ENCODE data around the gene MTCL3.
A peak's percentile ranks its signal among the peaks of the same experiment; 100 is the strongest.

MTCL3 gene

DNA sequence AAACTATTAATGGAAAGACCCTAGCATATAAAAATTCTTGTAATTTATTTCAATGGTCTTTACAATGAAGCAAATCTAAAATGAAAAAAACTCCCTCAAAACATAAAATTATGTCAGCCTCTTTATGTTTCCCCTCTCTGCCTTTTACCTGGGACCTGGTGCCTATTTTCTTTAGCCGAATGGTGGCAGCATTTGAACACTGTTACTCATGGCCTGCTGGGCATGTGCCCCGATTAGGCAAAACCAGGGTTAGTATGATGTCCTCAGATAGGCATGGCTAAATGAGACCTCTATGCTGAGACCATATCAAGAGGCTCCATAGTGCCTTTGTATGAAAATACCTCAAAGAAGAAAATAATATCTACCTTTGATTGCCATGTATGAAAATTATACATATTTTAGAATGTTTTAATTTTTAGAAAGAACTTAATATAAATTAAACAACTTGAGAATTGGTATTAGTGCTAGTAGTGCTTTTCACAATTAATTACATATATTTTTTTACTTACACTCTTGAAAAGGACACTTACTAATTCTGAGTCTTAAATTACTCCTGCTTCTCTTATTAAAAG, 35.4 kb upstream of the MTCL3 start:
- in situ Hi-C loops (cut with HindIII; ENCODE audit: low sequenced_read_pairs): no loop called here
- DNase-seq (ENCODE audit: low read depth, low spot score): peak; percentile 34
- TF ChIP-seq, protein P1, sequence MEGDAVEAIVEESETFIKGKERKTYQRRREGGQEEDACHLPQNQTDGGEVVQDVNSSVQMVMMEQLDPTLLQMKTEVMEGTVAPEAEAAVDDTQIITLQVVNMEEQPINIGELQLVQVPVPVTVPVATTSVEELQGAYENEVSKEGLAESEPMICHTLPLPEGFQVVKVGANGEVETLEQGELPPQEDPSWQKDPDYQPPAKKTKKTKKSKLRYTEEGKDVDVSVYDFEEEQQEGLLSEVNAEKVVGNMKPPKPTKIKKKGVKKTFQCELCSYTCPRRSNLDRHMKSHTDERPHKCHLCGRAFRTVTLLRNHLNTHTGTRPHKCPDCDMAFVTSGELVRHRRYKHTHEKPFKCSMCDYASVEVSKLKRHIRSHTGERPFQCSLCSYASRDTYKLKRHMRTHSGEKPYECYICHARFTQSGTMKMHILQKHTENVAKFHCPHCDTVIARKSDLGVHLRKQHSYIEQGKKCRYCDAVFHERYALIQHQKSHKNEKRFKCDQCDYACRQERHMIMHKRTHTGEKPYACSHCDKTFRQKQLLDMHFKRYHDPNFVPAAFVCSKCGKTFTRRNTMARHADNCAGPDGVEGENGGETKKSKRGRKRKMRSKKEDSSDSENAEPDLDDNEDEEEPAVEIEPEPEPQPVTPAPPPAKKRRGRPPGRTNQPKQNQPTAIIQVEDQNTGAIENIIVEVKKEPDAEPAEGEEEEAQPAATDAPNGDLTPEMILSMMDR (IDR thresholded peaks at IDR 0.05; ENCODE audit: low read depth, low read length): peak; percentile 51
- H3K4me3 ChIP-seq (ENCODE audit: low read depth, low read length): no peak overlapping the region

- TF ChIP-seq, protein P1 (IDR thresholded peaks at IDR 0.05; ENCODE audit: low read depth, low read length): no peak
- DNase-seq (ENCODE audit: low read depth, low spot score): peak; percentile 80
- H3K4me3 ChIP-seq (ENCODE audit: low read depth, low read length): no peak overlapping the region
- in situ Hi-C loops (cut with HindIII; ENCODE audit: low sequenced_read_pairs): no loop called here
Measured at GRCh38 chr6:127550403-127550802, 31.3 kb upstream of the MTCL3 start.

- no peak for DNase-seq (ENCODE audit: low read depth, low spot score)
- TF ChIP-seq, protein P1 (IDR thresholded peaks at IDR 0.05; ENCODE audit: low read depth, low read length): peak; percentile 31
- no peak overlapping the region for H3K4me3 ChIP-seq (ENCODE audit: low read depth, low read length)
- in situ Hi-C loops (cut with HindIII; ENCODE audit: low sequenced_read_pairs): no loop called here
Measured at GRCh38 chr6:127547904-127548649, 28.9 kb upstream of the MTCL3 start.

DNA sequence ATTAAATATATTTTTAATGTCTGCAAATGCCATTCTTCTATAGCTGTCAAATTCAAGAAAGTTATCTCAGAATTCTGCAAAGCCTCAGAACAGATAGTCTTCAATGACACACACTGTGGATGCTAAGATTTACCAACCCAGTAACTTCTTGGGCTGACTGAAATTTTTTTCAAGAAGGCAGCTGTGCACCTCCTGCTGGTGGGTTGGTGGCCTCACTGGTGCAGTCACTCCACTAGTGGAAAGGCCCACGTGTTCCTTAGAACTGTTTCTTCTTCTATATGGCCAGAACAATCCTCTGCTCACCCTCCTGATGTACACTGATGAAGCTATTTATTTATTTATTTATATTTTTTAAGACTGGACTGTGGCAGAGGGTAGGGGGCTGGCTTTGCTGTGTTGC, 28.1 kb upstream of the MTCL3 start:
- in situ Hi-C loops (cut with HindIII; ENCODE audit: low sequenced_read_pairs): no loop called here
- DNase-seq (ENCODE audit: low read depth, low spot score): no peak
- H3K4me3 ChIP-seq (ENCODE audit: low read depth, low read length): no peak overlapping the region
- TF ChIP-seq, protein P1 (IDR thresholded peaks at IDR 0.05; ENCODE audit: low read depth, low read length): peak; percentile 38

DNA sequence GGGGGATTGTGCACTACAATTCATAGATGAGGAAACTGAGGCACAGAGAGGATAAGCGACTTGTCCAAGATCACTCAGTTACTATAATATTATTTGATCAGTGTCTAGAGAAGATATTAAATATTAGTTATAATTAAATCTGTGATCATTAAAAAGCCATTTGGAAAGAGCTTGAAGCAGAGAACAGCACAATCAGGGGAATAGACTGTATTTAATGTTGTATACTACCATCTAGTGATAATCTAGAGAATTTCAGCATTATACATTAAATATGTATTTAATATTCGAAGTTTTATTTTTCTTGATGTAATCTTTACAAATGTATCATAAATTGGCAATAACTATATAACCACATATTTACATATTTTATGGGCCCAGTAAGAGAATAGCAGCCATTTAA, 20.1 kb upstream of the MTCL3 start:
- DNase-seq (ENCODE audit: low read depth, low spot score): peak; percentile 39
- TF ChIP-seq, protein P1 (IDR thresholded peaks at IDR 0.05; ENCODE audit: low read depth, low read length): no peak
- in situ Hi-C loops (cut with HindIII; ENCODE audit: low sequenced_read_pairs): no loop called here

GRCh38 chr6:127538750-127539264, 19.7 kb upstream of the MTCL3 start:
- H3K4me3 ChIP-seq (ENCODE audit: low read depth, low read length): no peak overlapping the region
- DNase-seq (ENCODE audit: low read depth, low spot score): no peak
- in situ Hi-C loops (cut with HindIII; ENCODE audit: low sequenced_read_pairs): no loop called here
- TF ChIP-seq, protein P1 (IDR thresholded peaks at IDR 0.05; ENCODE audit: low read depth, low read length): no peak

More for the DNA sequence above, 20.1 kb upstream of the MTCL3 start:
- no peak overlapping the region for H3K4me3 ChIP-seq (ENCODE audit: low read depth, low read length)
